IMR-90 (cell line): Measurements from ENCODE around the gene ESRRG.

ENCODE experiments used
- BHLHE40 ChIP-seq: fragments of 150-350 bp; IDR thresholded peaks from 2 replicates; pipeline ENCODE4 v1.6.1; 2016; ENCODE audit warnings: mild to moderate bottlenecking, low read depth, low read length
- CTCF ChIP-seq: conservative IDR thresholded peaks from 2 replicates; pipeline ENCODE4 v1.5.1; 2012; ENCODE audit warnings: mild to moderate bottlenecking, low read depth, low read length, improper control_type of control experiment

GRCh38 chr1:216464489-216464888, 258.7 kb downstream of the ESRRG start:
- TF ChIP-seq CTCF (no peak), BHLHE40 (peak; percentile 2; the same call in 1 of the 2 replicates)
